Hepatocyte (in vitro differentiated cells): ENCODE results near the gene PHLDB2. TPM values are rescaled to one million over a fixed set of nuclear protein-coding genes. Genes with fewer than 3 reads are reported as not detected.

Experiments
- DNase-seq: peaks from one replicate; pipeline ENCODE4 v3.0.0-alpha.2; 2016; ENCODE audit warnings: low spot score
- H2AFZ ChIP-seq: fragments of 200-600 bp; sonication (generic); 2 replicates; pipeline ENCODE4 v1.6.0; 2016; ENCODE audit warnings: antibody characterized with exemption, mild to moderate bottlenecking
- H3K27ac ChIP-seq: fragments of 200-600 bp; sonication (generic); 2 replicates; pipeline ENCODE4 v1.5.1; 2016; ENCODE audit warnings: mild to moderate bottlenecking
- H3K27me3 ChIP-seq: fragments of 200-600 bp; sonication (generic); 2 replicates; pipeline ENCODE4 v1.6.1; 2016
- H3K36me3 ChIP-seq: fragments of 200-600 bp; sonication (generic); replicated peaks from 2 replicates; pipeline ENCODE4 v1.5.1; 2016; ENCODE audit warnings: low read depth; ENCODE audit not compliant: insufficient read depth
- H3K4me1 ChIP-seq: fragments of 200-600 bp; sonication (generic); 2 replicates; pipeline ENCODE4 v1.5.1; 2016; ENCODE audit warnings: mild to moderate bottlenecking, moderate library complexity; ENCODE audit not compliant: insufficient read depth
- H3K4me2 ChIP-seq: fragments of 200-600 bp; sonication (generic); 2 replicates; pipeline ENCODE4 v1.6.0; 2016
- H3K4me3 ChIP-seq: fragments of 200-600 bp; sonication (generic); 2 replicates; pipeline ENCODE4 v1.5.1; 2016; ENCODE audit warnings: mild to moderate bottlenecking
- H3K79me2 ChIP-seq: fragments of 200-600 bp; sonication (generic); 2 replicates; pipeline ENCODE4 v1.6.0; 2017; ENCODE audit warnings: mild to moderate bottlenecking
- H3K9me2 ChIP-seq: fragments of 200-600 bp; sonication (generic); replicated peaks from 2 replicates; pipeline ENCODE4 v1.6.0; 2017; ENCODE audit warnings: mild to moderate bottlenecking; ENCODE audit not compliant: insufficient read depth
- H3K9me3 ChIP-seq: fragments of 200-600 bp; sonication (generic); 2 replicates; pipeline ENCODE4 v1.5.1; 2016; ENCODE audit warnings: low read depth, mild to moderate bottlenecking
- H4K20me1 ChIP-seq: fragments of 200-600 bp; sonication (generic); 2 replicates; pipeline ENCODE4 v1.6.0; 2016; ENCODE audit warnings: mild to moderate bottlenecking; ENCODE audit not compliant: insufficient read depth, poor library complexity, severe bottlenecking
- CTCF ChIP-seq: fragments of 200-600 bp; sonication (generic); IDR thresholded peaks from 2 replicates; pipeline ENCODE4 v1.5.1; 2016; ENCODE audit warnings: antibody characterized with exemption, mild to moderate bottlenecking; ENCODE audit not compliant: poor library complexity
- EZH2 ChIP-seq: fragments of 200-600 bp; sonication (generic); IDR thresholded peaks from 2 replicates; pipeline ENCODE4 v1.6.1; 2016; ENCODE audit warnings: antibody characterized with exemption, mild to moderate bottlenecking, borderline replicate concordance
- EZH2phosphoT487 ChIP-seq: fragments of 200-600 bp; sonication (generic); IDR thresholded peaks from one replicate; pipeline ENCODE4 v1.6.1; 2018; ENCODE audit warnings: antibody characterized with exemption, mild to moderate bottlenecking, low read depth, moderate library complexity; ENCODE audit not compliant: unreplicated experiment, severe bottlenecking
- WGBS: methylation state at CpG from one replicate; pipeline ENCODE4 v1.1.6; 2016; ENCODE audit warnings: low lambda C conversion rate; ENCODE audit errors: missing lambda C conversion rate; 5-methylcytosine and 5-hydroxymethylcytosine counted together
- polyA plus RNA-seq: library from polyadenylated mRNA; unstranded; fragments of >200 nt; fragmentation: Nextera tagmentation; extraction: Ambion mirVana; gene quantifications from 2 replicates; pipeline ENCODE4 v1.2.1, GENCODE V29; 2016
- total RNA-seq: library from RNA; depleted of rRNA; stranded (reverse); fragments of >200 nt; gene quantifications from 2 replicates; pipeline ENCODE4 v1.2.3, GENCODE V29; 2014

Gene PHLDB2
- total and polyA plus RNA-seq, 2 experiments from 2014 or later: 49.0 to 52.7 TPM

- Histone ChIP-seq H4K20me1 (no peaks in the 10 kb centered on the region), H3K9me2 (no peaks in the 10 kb centered on the region), H3K4me3 (no peak overlapping the region), H3K36me3 (no peaks in the 10 kb centered on the region), H3K4me2 (no peak overlapping the region), H3K79me2 (peaks cover 4% of the 10 kb centered on the region), H3K4me1 (no peaks in the 10 kb centered on the region), H3K27ac (no peak overlapping the region), H3K9me3 (no peaks in the 10 kb centered on the region), H2AFZ (no peak overlapping the region), H3K27me3 (no peaks in the 10 kb centered on the region)
- DNase-seq: no peak
- TF ChIP-seq EZH2 (no peak), EZH2phosphoT487 (no peak), CTCF (no peak)
- 29% methylated on average over 2 of the region's 2 CpGs for WGBS
These were observed 64.2 kb downstream of the PHLDB2 start for GRCh38 chr3:111923095-111923771.

GRCh38 chr3:111923806-111924205 lies 64.7 kb downstream of the PHLDB2 start:
- DNase-seq: no peak
- no peak for TF ChIP-seq CTCF
- no peak for TF ChIP-seq EZH2phosphoT487
- TF ChIP-seq EZH2: no peak
- peaks cover 8% of the 10 kb centered on the region for H3K79me2 ChIP-seq
- no peak overlapping the region for H2AFZ ChIP-seq
- no peaks in the 10 kb centered on the region for H3K9me2 ChIP-seq
- no peaks in the 10 kb centered on the region for H4K20me1 ChIP-seq
- no peaks in the 10 kb centered on the region for H3K36me3 ChIP-seq
- H3K4me2 ChIP-seq: no peak overlapping the region
- no peaks in the 10 kb centered on the region for H3K9me3 ChIP-seq
- no peaks in the 10 kb centered on the region for H3K4me1 ChIP-seq
- H3K27ac ChIP-seq: no peak overlapping the region
- 84% methylated on average over 1 of the region's 1 CpG for WGBS
- no peaks in the 10 kb centered on the region for H3K27me3 ChIP-seq
- no peak overlapping the region for H3K4me3 ChIP-seq

DNA sequence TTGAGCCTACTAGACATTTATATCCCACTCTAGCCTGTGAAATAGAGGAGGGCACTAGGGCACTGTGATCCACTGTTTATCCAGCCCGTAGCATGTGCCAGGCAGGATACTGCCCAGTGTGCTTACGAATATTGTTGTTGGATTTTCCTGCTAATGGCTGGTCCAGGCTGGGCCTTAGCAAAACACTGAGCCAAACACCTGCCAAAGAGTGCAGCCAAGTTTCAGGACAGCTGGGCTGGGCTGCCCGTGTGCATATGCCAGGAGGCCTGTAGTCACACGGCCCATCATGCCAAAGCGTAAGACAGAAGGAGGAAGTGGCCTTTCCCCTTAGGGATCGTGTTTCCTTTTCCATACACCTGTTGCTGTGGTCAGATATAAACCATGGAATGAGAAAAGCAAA lies 65.2 kb downstream of the PHLDB2 start:
- Histone ChIP-seq H3K4me3 (no peak overlapping the region), H3K27ac (no peak overlapping the region), H3K4me2 (no peak overlapping the region), H3K9me3 (no peaks in the 10 kb centered on the region), H2AFZ (no peak overlapping the region), H3K79me2 (peaks cover 8% of the 10 kb centered on the region), H4K20me1 (no peaks in the 10 kb centered on the region), H3K4me1 (no peaks in the 10 kb centered on the region), H3K27me3 (no peaks in the 10 kb centered on the region), H3K36me3 (no peaks in the 10 kb centered on the region), H3K9me2 (no peaks in the 10 kb centered on the region)
- DNase-seq: no peak
- WGBS: 86% methylated on average over 6 of the region's 6 CpGs
- TF ChIP-seq EZH2 (no peak), EZH2phosphoT487 (no peak)

- H3K27me3 ChIP-seq: no peaks in the 10 kb centered on the region
- H3K4me1 ChIP-seq: no peaks in the 10 kb centered on the region
- H3K36me3 ChIP-seq: no peaks in the 10 kb centered on the region
- TF ChIP-seq EZH2 (no peak), EZH2phosphoT487 (no peak), CTCF (no peak)
- no peaks in the 10 kb centered on the region for H4K20me1 ChIP-seq
- DNase-seq: no peak
- WGBS: 46% methylated on average over 3 of the region's 3 CpGs
- no peak overlapping the region for H2AFZ ChIP-seq
- no peaks in the 10 kb centered on the region for H3K9me3 ChIP-seq
- no peak overlapping the region for H3K4me2 ChIP-seq
- no peak overlapping the region for H3K27ac ChIP-seq
- H3K4me3 ChIP-seq: no peak overlapping the region
- no peaks in the 10 kb centered on the region for H3K9me2 ChIP-seq
- H3K79me2 ChIP-seq: peaks cover 14% of the 10 kb centered on the region
These were observed 67.2 kb downstream of the PHLDB2 start for GRCh38 chr3:111926266-111926676.
